CD4-positive, alpha-beta T cell (primary cell): ENCODE data around the gene DIAPH2. TPM values are rescaled to one million over a fixed set of nuclear protein-coding genes. Genes with fewer than 3 reads are reported as not detected.
"Not testable (repeated sequence)": the region's sequence is repeated elsewhere in the genome, so short reads cannot be mapped to it uniquely, and the experiment has no call there.

Experiments
- ATAC-seq: fragments of 200-7000 bp; cut with Tn5 transposase; one replicate; pipeline ENCODE4 v1.10.0; 2022; ENCODE audit warnings: mild to moderate bottlenecking; ENCODE audit not compliant: poor library complexity
- CTCF ChIA-PET: fragments of 350-600 bp; sonication (Branson Sonifier 250); formaldehyde crosslinking; loops from one replicate; lab custom pipeline; 2021; ENCODE audit warnings: antibody characterized with exemption, inconsistent platforms; lab: Charles Lee
- POLR2A ChIA-PET: fragments of 350-600 bp; sonication (Branson Sonifier 250); formaldehyde crosslinking; loops from one replicate; lab custom pipeline; 2021; ENCODE audit warnings: antibody characterized with exemption, inconsistent platforms; lab: Charles Lee
- DNase-seq, 14 experiments: peaks; one replicate each; pipeline ENCODE4 v3.0.0-alpha.2; 2013 to 2020; ENCODE audit warnings: mixed read lengths in 2 of 14
- H3K27ac ChIP-seq, 2 donors: one replicate each; pipeline versions ENCODE4 v1.5.1 to v1.7.0; 2013; ENCODE audit warnings: low read length in 2 of 2, low read depth in 1 of 2, mild to moderate bottlenecking in 1 of 2
- H3K27me3 ChIP-seq, 2 experiments: 1 replicate in 1 of 2; 2 replicates in 1 of 2; pipeline versions ENCODE4 v1.6.1 to v1.7.0; 2013; ENCODE audit warnings: low read length in 2 of 2, control low read depth in 1 of 2, mild to moderate bottlenecking in 1 of 2, moderate library complexity in 1 of 2; ENCODE audit not compliant: insufficient read depth in 2 of 2, control insufficient read depth in 1 of 2
- H3K36me3 ChIP-seq: one replicate; pipeline ENCODE4 v1.6.1; 2013; ENCODE audit warnings: low read length, control low read depth; ENCODE audit not compliant: insufficient read depth
- H3K4me1 ChIP-seq: one replicate; pipeline ENCODE4 v1.6.1; 2013; ENCODE audit warnings: low read length, control low read depth; ENCODE audit not compliant: insufficient read depth
- H3K4me3 ChIP-seq: one replicate; pipeline ENCODE4 v1.5.1; 2013; ENCODE audit warnings: mild to moderate bottlenecking, low read length, moderate library complexity
- H3K9me3 ChIP-seq, 2 experiments: 1 replicate in 1 of 2; 2 replicates in 1 of 2; pipeline versions ENCODE4 v1.6.1 to v1.7.0; 2013; ENCODE audit warnings: low read length in 2 of 2, mild to moderate bottlenecking in 2 of 2, control low read depth in 1 of 2, moderate library complexity in 1 of 2; ENCODE audit not compliant: control insufficient read depth in 1 of 2, insufficient read depth in 1 of 2
- H3K27ac Mint-ChIP-seq: one replicate; pipeline ENCODE4 v1.8.0; 2020; ENCODE audit warnings: mixed read lengths
- H3K27me3 Mint-ChIP-seq: one replicate; pipeline ENCODE4 v1.8.0; 2021; ENCODE audit warnings: mixed read lengths
- H3K36me3 Mint-ChIP-seq: one replicate; pipeline ENCODE4 v1.8.0; 2021; ENCODE audit warnings: low read depth, mixed read lengths
- H3K4me1 Mint-ChIP-seq: one replicate; pipeline ENCODE4 v1.8.0; 2021; ENCODE audit warnings: low read depth, mixed read lengths
- H3K4me3 Mint-ChIP-seq: one replicate; pipeline ENCODE4 v1.8.0; 2020; ENCODE audit warnings: mild to moderate bottlenecking, mixed read lengths
- H3K9me3 Mint-ChIP-seq: one replicate; pipeline ENCODE4 v1.8.0; 2020; ENCODE audit warnings: mixed read lengths
- intact Hi-C, 2 experiments: fragments of 100-400 bp; cut with DNase I in 1 of 2; cut with micrococcal nuclease in 1 of 2; formaldehyde crosslinking; loops; one replicate each; pipeline versions ENCODE4 v1.15.1 to v1.9.0; 2023 to 2025; cut with DNase I, micrococcal nuclease
- total RNA-seq, 174 experiments: library from RNA in 2 of 174; stranded (reverse) in 2 of 174; gene quantifications; one replicate each; pipeline ENCODE4 v1.2.3 and lab custom pipeline; 2021 to 2026
- TF ChIP-seq, protein P1 (sequence below): fragments of 200-600 bp; IDR thresholded peaks from one replicate; pipeline ENCODE4 v1.8.0; 2022; ENCODE audit warnings: antibody characterized with exemption, mild to moderate bottlenecking

The DIAPH2 gene
- total RNA-seq, 2 experiments from 2014 or later: 11.4 to 11.7 TPM

DNA sequence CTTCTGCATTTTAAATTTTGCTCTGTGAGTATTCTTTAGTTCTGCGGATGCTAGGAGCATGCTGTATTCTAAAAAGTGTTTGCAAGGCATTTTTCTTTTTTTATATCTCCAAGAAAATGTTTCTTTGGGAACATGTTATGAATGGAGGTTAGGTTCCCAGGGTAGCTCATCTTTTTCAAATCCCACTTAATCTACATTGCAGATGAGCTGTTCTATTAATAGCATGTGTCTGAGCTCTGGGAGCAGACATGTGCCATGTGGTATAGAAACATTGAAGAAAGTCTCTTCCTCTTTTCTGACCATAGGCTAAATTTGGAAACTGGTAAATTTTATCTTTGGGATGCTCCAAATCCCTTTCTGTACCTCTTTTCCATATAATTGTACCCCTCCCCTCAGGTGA lies 23.2 kb downstream of the DIAPH2 start:
- H3K9me3 ChIP-seq: no peaks in the 10 kb centered on the region

GRCh38 chrX:96710031-96710430 lies 25.4 kb downstream of the DIAPH2 start:
- H3K36me3 Mint-ChIP-seq: no peaks in the 10 kb centered on the region
- TF ChIP-seq, protein P1, sequence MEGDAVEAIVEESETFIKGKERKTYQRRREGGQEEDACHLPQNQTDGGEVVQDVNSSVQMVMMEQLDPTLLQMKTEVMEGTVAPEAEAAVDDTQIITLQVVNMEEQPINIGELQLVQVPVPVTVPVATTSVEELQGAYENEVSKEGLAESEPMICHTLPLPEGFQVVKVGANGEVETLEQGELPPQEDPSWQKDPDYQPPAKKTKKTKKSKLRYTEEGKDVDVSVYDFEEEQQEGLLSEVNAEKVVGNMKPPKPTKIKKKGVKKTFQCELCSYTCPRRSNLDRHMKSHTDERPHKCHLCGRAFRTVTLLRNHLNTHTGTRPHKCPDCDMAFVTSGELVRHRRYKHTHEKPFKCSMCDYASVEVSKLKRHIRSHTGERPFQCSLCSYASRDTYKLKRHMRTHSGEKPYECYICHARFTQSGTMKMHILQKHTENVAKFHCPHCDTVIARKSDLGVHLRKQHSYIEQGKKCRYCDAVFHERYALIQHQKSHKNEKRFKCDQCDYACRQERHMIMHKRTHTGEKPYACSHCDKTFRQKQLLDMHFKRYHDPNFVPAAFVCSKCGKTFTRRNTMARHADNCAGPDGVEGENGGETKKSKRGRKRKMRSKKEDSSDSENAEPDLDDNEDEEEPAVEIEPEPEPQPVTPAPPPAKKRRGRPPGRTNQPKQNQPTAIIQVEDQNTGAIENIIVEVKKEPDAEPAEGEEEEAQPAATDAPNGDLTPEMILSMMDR: no peak
- H3K4me1 ChIP-seq: no peaks in the 10 kb centered on the region
- no peaks in the 10 kb centered on the region for H3K9me3 Mint-ChIP-seq
- DNase-seq (no peak), ATAC-seq (no peak)
- intact Hi-C loops: no loop called here
- no peak overlapping the region for H3K27ac ChIP-seq
- no peaks in the 10 kb centered on the region for H3K27me3 Mint-ChIP-seq
- no peaks in the 10 kb centered on the region for H3K36me3 ChIP-seq
- ChIA-PET CTCF (no interaction called here), POLR2A (no interaction called here)
- H3K4me1 Mint-ChIP-seq: peaks cover 19% of the 10 kb centered on the region
- H3K27ac Mint-ChIP-seq: no peak overlapping the region
- H3K9me3 ChIP-seq: no peaks in the 10 kb centered on the region
- H3K4me3 ChIP-seq: no peak overlapping the region
- no peaks in the 10 kb centered on the region for H3K27me3 ChIP-seq
- no peak overlapping the region for H3K4me3 Mint-ChIP-seq

More for the DNA sequence above, 23.2 kb downstream of the DIAPH2 start:
- H3K9me3 Mint-ChIP-seq: no peaks in the 10 kb centered on the region
- Histone ChIP-seq H3K27me3 (no peaks in the 10 kb centered on the region), H3K4me1 (no peaks in the 10 kb centered on the region), H3K36me3 (no peaks in the 10 kb centered on the region), H3K4me3 (no peak overlapping the region), H3K27ac (no peak overlapping the region)
- H3K4me3 Mint-ChIP-seq: no peak overlapping the region
- POLR2A ChIA-PET: no interaction called here
- H3K27ac Mint-ChIP-seq: no peak overlapping the region
- H3K4me1 Mint-ChIP-seq: peaks cover 10% of the 10 kb centered on the region
- DNase-seq (no peak), ATAC-seq (no peak)
- no peaks in the 10 kb centered on the region for H3K36me3 Mint-ChIP-seq
- intact Hi-C loops: no loop called here
- TF ChIP-seq, protein P1: no peak
- no peaks in the 10 kb centered on the region for H3K27me3 Mint-ChIP-seq
- CTCF ChIA-PET: no interaction called here

GRCh38 chrX:96713303-96713702 lies 28.7 kb downstream of the DIAPH2 start:
- H3K4me1 ChIP-seq: no peaks in the 10 kb centered on the region
- Mint-ChIP-seq H3K9me3 (no peaks in the 10 kb centered on the region), H3K4me1 (peaks cover 22% of the 10 kb centered on the region), H3K27ac (no peak overlapping the region), H3K27me3 (no peaks in the 10 kb centered on the region), H3K4me3 (no peak overlapping the region), H3K36me3 (no peaks in the 10 kb centered on the region)
- no peak overlapping the region for H3K4me3 ChIP-seq
- ATAC-seq (no peak), DNase-seq (no peak)
- no peaks in the 10 kb centered on the region for H3K27me3 ChIP-seq
- H3K36me3 ChIP-seq: no peaks in the 10 kb centered on the region
- H3K9me3 ChIP-seq: no peaks in the 10 kb centered on the region
- TF ChIP-seq, protein P1: no peak
- intact Hi-C loops: no loop called here
- ChIA-PET POLR2A (no interaction called here), CTCF (no interaction called here)
- no peak overlapping the region for H3K27ac ChIP-seq

DNA sequence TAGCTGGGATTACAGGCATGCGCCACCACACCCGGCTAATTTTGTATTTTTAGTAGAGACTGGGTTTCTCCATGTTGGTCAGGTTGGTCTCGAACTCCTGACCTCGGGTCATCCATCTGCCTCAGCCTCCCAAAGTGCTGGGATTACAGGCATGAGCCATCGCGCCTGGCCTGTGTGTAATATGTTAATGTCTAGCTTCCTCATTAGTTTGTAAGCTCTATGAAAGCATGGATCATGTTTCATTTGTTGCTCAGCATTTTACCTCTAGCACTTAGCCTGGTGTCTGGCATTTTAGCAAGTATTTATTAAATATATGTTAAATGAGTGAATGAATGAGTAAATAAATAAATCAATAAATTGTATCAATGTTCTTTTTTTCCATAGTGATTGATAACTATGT lies 29.8 kb downstream of the DIAPH2 start:
- H3K4me1 ChIP-seq, H3K9me3 Mint-ChIP-seq, H3K4me3 Mint-ChIP-seq, H3K27me3 ChIP-seq, H3K27ac ChIP-seq, intact Hi-C loops, H3K27ac Mint-ChIP-seq, H3K27me3 Mint-ChIP-seq, H3K36me3 Mint-ChIP-seq, CTCF ChIA-PET, H3K9me3 ChIP-seq, DNase-seq, H3K36me3 ChIP-seq, ATAC-seq, H3K4me3 ChIP-seq, POLR2A ChIA-PET: not testable (repeated sequence)
- peaks cover 22% of the 10 kb centered on the region for H3K4me1 Mint-ChIP-seq
